Naive thymus-derived CD8-positive, alpha-beta T cell (primary cell): ENCODE results near the gene MTG1. TPM values are rescaled to one million over a fixed set of nuclear protein-coding genes. Genes with fewer than 3 reads are reported as not detected.

Source experiments
- microRNA-seq: library from miRNA; unstranded; fragments of <30 nt; microRNA quantifications from one replicate; pipeline ENCODE4 v1.2.0, GENCODE V29; 2022; ENCODE audit warnings: borderline microRNAs expressed
- polyA plus RNA-seq, 3 donors: library from polyadenylated mRNA; unstranded; fragments of 300-500 nt; fragmentation: Illumina TruSeq; gene quantifications; one replicate each; pipeline ENCODE4 v1.2.3, GENCODE V29; 2021
- total RNA-seq, 8 experiments: library from RNA in 2 of 8; stranded (reverse) in 2 of 8; gene quantifications; one replicate each; pipeline ENCODE4 v1.2.3 and lab custom pipeline; 2021 to 2026

Gene MTG1
- total and polyA plus RNA-seq, 5 experiments from 2014 or later: 19.4 to 67.9 (median 37.9) TPM

Small RNA genes within 50 kb of the gene (microRNA-seq; reads per million reads assigned to microRNA genes)
- gene MIR3944: not detected

Other genes with a start within 250 kb of the MTG1 start
- gene KNDC1, start 233.9 kb upstream of the MTG1 start, total RNA-seq: under 1 TPM in 1 of 2 experiments, not detected in 1; 0.49 TPM
- gene KNDC1, start 233.9 kb upstream of the MTG1 start, polyA plus RNA-seq: not detected
- gene UTF1, start 163.9 kb upstream of the MTG1 start, total RNA-seq: not detected
- not detected for gene UTF1, start 163.9 kb upstream of the MTG1 start, polyA plus RNA-seq
- gene VENTX, start 156.3 kb upstream of the MTG1 start, total RNA-seq: not detected
- not detected for gene VENTX, start 156.3 kb upstream of the MTG1 start, polyA plus RNA-seq
- gene ADAM8, start 117.3 kb upstream of the MTG1 start, total RNA-seq: 1 to 10 TPM; 8.5 to 9.4 TPM
- gene ADAM8, start 117.3 kb upstream of the MTG1 start, polyA plus RNA-seq: 10 to 100 TPM in 1 of 3 donors, 1 to 10 TPM in 2; 7.8 to 28.4 (median 9.5) TPM
- 10 to 100 TPM; 61.4 to 72.9 TPM for gene TUBGCP2, start 85.3 kb upstream of the MTG1 start, total RNA-seq
- 10 to 100 TPM; 24.7 to 35.6 (median 32.0) TPM for gene TUBGCP2, start 85.3 kb upstream of the MTG1 start, polyA plus RNA-seq
- gene ZNF511, start 85.2 kb upstream of the MTG1 start, total RNA-seq: 10 to 100 TPM; 38.0 to 38.3 TPM
- 10 to 100 TPM; 75.9 to 80.4 (median 79.2) TPM for gene ZNF511, start 85.2 kb upstream of the MTG1 start, polyA plus RNA-seq
- 1 to 10 TPM; 5.9 to 6.9 TPM for gene CALY, start 57.3 kb upstream of the MTG1 start, total RNA-seq
- under 1 TPM; 0.22 to 0.44 (median 0.26) TPM for gene CALY, start 57.3 kb upstream of the MTG1 start, polyA plus RNA-seq
- gene PRAP1, start 46.8 kb upstream of the MTG1 start, total RNA-seq: not detected
- under 1 TPM in 1 of 3 donors, not detected in 2; 0.36 TPM for gene PRAP1, start 46.8 kb upstream of the MTG1 start, polyA plus RNA-seq
- 10 to 100 TPM; 17.1 to 23.7 TPM for gene FUOM, start 36.1 kb upstream of the MTG1 start, total RNA-seq
- gene FUOM, start 36.1 kb upstream of the MTG1 start, polyA plus RNA-seq: 10 to 100 TPM; 17.4 to 21.4 (median 18.2) TPM
- 10 to 100 TPM; 28.3 to 29.2 TPM for gene ECHS1, start 20.8 kb upstream of the MTG1 start, total RNA-seq
- 100 to 1,000 TPM; 103 to 110 (median 104) TPM for gene ECHS1, start 20.8 kb upstream of the MTG1 start, polyA plus RNA-seq
- 10 to 100 TPM; 11.3 to 11.9 TPM for gene PAOX, start 14.9 kb upstream of the MTG1 start, total RNA-seq
- 10 to 100 TPM; 10.9 to 15.6 (median 11.9) TPM for gene PAOX, start 14.9 kb upstream of the MTG1 start, polyA plus RNA-seq
- not detected for gene SPRN, start 30.5 kb downstream of the MTG1 start, total RNA-seq
- under 1 TPM; 0.06 to 0.39 (median 0.28) TPM for gene SPRN, start 30.5 kb downstream of the MTG1 start, polyA plus RNA-seq
- gene SCART1, start 59.8 kb downstream of the MTG1 start, total RNA-seq: 1 to 10 TPM; 3.8 to 4.2 TPM
- gene SCART1, start 59.8 kb downstream of the MTG1 start, polyA plus RNA-seq: under 1 TPM in 1 of 3 donors, not detected in 2; 0.04 TPM
- 1 to 10 TPM; 1.2 to 1.4 TPM for gene CYP2E1, start 133.2 kb downstream of the MTG1 start, total RNA-seq
- gene CYP2E1, start 133.2 kb downstream of the MTG1 start, polyA plus RNA-seq: under 1 TPM in 1 of 3 donors, not detected in 2; 0.02 TPM
- gene SYCE1, start 171.4 kb downstream of the MTG1 start, total RNA-seq: 1 to 10 TPM in 1 of 2 experiments, under 1 TPM in 1; 0.99 to 1.7 TPM
- gene SYCE1, start 171.4 kb downstream of the MTG1 start, polyA plus RNA-seq: under 1 TPM in 2 of 3 donors, not detected in 1; 0.10 to 0.59 TPM
- gene FRG2B, start 232.6 kb downstream of the MTG1 start, total RNA-seq: not detected
- gene FRG2B, start 232.6 kb downstream of the MTG1 start, polyA plus RNA-seq: not detected